Stimulated activated CD4-positive, alpha-beta T cell treated with anti-CD3 and anti-CD28 coated beads, TNF-alpha, amount 100 ng/mL, for 4 hours (primary cell): ENCODE results near the gene ERVFRD-1.
"Not testable (repeated sequence)": the region's sequence is repeated elsewhere in the genome, so short reads cannot be mapped to it uniquely, and the experiment has no call there.

Experiments used
- DNase-seq, 3 experiments: peaks; one replicate each; pipeline ENCODE4 v3.0.0-alpha.2; 2020; ENCODE audit warnings: low read depth in 3 of 3

ERVFRD-1 gene

GRCh38 chr6:11091141-11091540 lies 20.4 kb downstream of the ERVFRD-1 start:
- DNase-seq, result not testable (repeated sequence)

- DNase-seq, result no peak
Observed at GRCh38 chr6:11089695-11090094, 21.8 kb downstream of the ERVFRD-1 start.

DNA sequence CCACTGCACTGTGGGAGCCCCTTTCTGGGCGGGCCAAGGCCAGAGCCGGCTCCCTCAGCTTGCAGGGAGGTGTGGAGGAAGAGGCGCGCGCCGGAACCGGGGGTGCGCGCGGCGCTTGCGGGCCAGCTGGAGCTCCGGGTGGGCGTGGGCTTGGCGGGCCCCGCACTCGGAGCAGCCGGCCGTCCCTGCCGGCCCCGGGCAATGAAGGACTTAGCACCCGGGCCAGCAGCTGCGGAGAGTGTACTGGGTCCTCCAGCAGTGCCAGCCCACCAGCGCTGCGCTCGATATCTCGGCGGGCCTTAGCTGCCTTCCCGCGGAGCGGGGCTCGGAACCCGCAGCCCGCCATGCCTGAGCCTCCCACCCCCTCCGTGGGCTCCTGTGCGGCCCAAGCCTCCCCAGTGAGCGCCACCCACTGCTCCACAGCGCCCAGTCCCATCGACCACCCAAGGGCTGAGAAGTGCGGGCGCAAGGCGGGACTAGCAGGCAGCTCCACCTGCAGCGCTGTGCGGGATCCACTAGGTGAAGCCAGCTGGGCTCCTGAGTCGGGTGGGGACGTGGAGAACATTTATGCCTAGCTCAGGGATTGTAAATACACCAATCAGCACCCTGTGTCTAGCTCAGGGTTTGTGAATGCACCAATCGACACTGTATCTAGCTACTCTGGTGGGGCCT lies 24.2 kb downstream of the ERVFRD-1 start:
- DNase-seq, result not testable (repeated sequence)

GRCh38 chr6:11085758-11086435 lies 25.6 kb downstream of the ERVFRD-1 start:
- no peak for DNase-seq

GRCh38 chr6:11083956-11084355 lies 27.6 kb downstream of the ERVFRD-1 start:
- no peak for DNase-seq

- DNase-seq, result no peak
Observed at GRCh38 chr6:11083491-11083890, 28.0 kb downstream of the ERVFRD-1 start.

DNA sequence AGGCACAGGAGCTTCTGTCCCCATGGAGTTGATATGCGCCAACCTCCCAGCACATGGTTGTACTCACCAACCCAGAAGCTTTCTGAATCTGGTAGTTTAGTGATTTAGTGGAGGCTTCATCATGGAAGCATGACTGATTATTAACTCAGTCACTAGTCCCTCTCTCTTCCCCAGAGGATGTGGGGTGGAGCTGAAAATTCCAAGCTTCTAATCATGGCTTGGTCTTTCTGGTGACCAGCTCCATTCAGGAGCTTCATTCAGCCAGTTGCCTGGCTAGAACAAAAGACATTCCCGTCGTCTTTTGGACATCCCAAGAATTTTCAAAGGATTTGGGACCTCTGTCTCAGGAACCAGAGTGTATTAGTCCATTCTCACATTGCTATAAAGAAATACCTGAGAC lies 31.2 kb downstream of the ERVFRD-1 start:
- DNase-seq, result no peak

DNA sequence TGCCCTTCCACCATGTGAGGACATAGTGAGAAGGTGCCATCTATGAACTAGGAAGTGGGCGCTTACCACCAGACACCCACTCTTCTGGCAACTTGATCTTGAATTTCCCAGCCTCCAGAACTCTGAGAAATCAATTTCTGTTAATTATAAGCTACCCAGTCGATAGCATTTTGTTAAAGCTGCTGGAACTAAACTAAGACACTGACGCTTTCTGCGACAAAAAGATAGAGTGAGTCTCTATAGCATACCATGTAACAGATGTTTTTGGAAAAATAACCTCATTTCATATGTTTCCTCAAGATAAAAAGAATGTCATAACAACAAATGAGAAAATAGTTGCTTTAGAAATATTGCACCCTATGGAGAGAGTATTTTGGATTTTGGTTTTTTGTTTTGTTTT lies 33.3 kb downstream of the ERVFRD-1 start:
- no peak for DNase-seq

- no peak for DNase-seq
Observed at GRCh38 chr6:11076540-11076939, 35.0 kb downstream of the ERVFRD-1 start.

DNA sequence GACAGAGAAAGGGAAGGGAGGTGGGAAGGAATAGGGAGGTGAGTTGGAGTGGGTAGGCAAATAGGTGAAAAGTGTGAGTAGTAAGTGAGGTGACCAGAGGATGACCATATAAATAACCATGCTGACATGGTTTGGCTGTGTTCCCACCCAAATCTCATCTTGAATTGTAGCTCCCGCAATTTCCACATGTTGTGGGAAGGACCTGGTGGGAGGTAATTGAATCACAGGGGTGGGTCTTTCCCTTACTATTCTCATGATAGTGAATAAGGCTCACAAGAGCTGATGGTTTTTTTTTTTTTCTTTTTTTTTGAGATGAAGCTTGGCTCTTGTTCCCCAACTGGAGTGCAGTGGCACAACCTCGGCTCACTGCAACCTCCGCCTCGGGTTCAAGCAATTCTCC lies 39.4 kb downstream of the ERVFRD-1 start:
- DNase-seq, result no peak

GRCh38 chr6:11069760-11070159 lies 41.8 kb downstream of the ERVFRD-1 start:
- DNase-seq, result no peak

DNA sequence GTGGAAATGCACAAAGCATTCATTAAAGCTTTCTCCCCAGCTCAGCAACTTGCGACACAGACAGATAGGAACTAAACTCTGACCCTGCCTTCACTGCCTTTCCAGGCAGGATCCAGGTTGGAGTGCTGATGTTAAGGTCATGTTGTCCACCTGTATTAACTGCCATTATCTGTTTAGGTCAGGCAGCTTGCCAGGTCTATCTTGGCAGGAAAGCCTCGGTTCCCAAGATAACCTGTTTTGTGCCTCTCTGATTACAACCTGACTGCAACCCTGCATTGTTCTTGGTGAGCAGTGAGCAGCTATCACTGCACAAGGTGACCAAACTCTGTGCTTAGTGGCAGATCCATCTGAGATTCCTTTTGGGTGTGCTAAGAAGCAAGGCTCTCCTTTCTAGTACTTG lies 44.2 kb downstream of the ERVFRD-1 start:
- DNase-seq, result no peak

DNA sequence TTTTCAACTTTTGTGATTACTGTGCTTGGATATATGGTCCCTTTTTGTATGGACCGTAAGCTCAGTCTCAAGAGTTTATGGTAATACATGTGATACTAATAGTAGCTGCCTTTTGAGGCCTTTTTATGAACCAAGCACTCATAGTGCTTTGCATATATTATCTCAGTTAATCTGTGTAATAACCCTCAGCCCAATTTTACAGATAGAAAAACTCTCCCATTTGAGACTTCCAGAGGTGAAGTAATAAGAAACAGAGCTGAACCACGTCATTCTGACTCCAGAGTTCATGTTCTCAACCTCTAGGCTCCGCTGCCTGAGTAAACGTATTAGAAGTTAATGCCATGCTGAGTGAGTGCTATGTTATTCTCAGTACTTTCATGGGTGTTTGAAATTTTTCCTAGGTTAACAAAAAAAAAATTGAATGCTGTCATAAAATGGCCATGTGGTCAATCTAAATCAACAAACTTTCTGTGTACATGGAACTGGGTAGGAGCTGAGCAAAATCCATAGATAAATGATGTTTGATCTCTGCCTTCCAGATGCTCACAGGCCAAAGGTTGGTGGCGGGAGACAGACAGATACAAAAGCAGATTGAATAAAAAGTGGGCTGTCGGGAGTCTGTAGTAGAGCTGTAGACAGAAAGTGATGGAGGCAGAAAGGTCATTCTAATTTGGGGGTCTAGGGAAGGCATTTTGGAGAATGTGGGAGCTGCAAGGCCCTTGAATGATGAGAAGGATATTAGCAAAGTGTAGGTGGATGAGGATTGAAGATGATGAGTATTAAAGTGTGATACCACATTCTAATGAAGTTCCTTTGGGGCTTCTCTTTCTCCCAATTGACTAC lies 44.8 kb downstream of the ERVFRD-1 start:
- no peak for DNase-seq

DNA sequence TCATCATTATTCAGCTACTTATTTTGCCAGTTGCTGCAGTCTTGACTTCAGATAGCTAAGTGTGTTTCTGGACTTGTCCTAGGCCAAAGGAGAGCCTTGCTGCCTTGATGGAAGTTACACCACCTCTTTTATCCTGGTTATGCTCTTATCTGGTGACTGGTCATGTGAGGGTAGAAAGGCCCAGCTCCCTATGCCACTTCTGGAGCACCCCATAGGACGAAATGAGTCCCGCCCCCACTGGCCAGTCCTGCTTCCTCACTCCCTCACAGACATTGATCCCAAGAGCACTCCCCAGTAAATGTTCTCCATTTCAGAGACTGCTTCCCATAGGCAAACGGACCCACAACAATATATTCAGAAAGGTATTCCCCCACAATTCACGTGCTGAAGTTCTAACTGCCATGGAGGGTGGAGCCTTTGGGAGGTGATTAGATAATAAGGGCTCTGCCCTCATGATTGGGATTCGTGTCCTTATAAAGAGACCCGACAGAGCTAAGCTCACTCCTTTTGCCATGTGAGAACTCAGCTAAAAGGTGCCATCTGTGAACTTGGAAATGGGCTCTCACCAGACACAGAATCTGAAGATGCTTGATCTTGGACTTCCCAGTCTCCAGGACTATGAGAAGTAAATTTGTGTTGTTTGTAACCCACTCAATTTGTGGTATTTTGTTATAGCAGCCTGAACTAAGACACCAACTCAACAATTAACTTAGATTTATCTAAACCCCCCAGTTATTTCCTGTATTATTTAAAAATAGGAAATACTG lies 45.9 kb downstream of the ERVFRD-1 start:
- no peak for DNase-seq

GRCh38 chr6:11064836-11065235 lies 46.7 kb downstream of the ERVFRD-1 start:
- DNase-seq, result no peak

- DNase-seq, result no peak
Observed at GRCh38 chr6:11062715-11063114, 48.8 kb downstream of the ERVFRD-1 start.

DNA sequence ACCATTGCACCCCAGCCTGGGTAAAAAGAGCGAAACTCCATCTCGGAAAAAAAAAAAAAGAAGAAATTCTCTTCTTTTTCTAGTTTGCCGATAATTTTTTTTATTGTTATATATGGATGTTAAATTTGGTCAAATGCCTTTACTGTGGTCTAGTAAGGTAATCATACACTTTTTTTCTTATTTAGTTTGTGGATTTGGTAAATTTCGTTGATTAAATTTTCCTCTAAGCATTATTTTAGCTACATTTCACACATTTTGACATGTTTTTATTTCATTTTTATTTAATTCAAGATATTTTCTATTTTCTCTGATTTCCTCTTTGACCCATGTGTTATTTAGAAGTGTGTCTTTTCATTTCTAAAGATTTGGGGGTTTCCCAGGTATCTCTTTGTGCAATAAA lies 49.4 kb downstream of the ERVFRD-1 start:
- no peak for DNase-seq

GRCh38 chr6:11058406-11058805 lies 53.1 kb downstream of the ERVFRD-1 start:
- DNase-seq, result no peak

- DNase-seq, result no peak
Observed at GRCh38 chr6:11056871-11057270, 54.7 kb downstream of the ERVFRD-1 start.

DNA sequence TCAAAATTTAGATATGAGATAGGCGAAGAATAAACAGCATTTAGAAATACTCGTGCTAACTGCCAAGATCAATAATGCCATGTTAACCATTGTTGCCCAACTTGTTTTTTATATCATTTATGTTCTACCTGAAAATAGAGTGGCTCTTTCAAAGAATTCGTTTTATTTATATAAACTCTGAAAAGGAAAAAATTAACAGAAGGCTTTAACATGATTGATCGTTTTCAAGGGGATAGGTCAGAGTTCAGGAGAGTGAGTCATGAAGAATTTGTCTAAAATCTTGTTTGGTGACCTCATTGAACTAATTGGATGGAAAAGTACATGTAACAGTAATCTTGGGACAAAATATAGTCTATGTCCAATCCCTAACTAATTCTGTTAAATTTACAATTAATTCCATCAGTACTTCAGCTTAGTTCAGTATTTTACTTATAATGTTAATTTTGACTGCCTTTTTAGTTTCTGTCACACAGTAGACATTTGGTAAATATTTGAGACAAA lies 56.3 kb downstream of the ERVFRD-1 start:
- DNase-seq, result no peak

- no peak for DNase-seq
Observed at GRCh38 chr6:11054722-11055121, 56.8 kb downstream of the ERVFRD-1 start.

DNA sequence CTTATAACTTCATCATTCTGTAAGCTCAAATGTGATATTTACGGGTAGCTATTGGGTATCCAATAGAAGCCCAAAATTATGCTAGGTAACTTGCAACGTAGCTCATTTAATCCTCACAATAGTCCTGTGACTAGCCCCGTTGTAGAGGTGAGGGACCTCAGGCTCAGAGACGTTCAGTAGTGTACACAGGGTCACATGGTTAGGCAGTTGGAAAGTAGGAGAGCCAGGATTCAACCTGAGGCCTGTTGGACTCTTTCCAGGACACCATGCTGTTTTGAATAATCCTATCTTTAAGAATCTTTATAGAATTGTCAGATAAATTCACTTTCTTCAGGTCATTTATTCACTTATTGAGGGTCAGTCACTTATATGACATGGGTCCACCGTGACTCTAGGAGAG lies 58.2 kb downstream of the ERVFRD-1 start:
- no peak for DNase-seq
